HUES64 (cell line): ENCODE measurements around the gene DHRS3.

Source experiments
- H3K27ac ChIP-seq: 2 replicates; pipeline ENCODE4 v1.7.0; 2013; ENCODE audit warnings: low read depth, low read length, inconsistent platforms
- H3K27me3 ChIP-seq: 2 replicates; pipeline ENCODE4 v1.6.1; 2013; ENCODE audit warnings: mild to moderate bottlenecking, low read length; ENCODE audit not compliant: insufficient read depth
- H3K36me3 ChIP-seq: 2 replicates; pipeline ENCODE4 v1.6.1; 2013; ENCODE audit warnings: mild to moderate bottlenecking, low read length; ENCODE audit not compliant: insufficient read depth
- H3K4me1 ChIP-seq: 2 replicates; pipeline ENCODE4 v1.6.1; 2013; ENCODE audit warnings: mild to moderate bottlenecking, low read length, moderate library complexity; ENCODE audit not compliant: insufficient read depth
- H3K4me3 ChIP-seq: 2 replicates; pipeline ENCODE4 v1.5.1; 2013; ENCODE audit warnings: mild to moderate bottlenecking, low read length, moderate library complexity
- H3K9ac ChIP-seq: 2 replicates; pipeline ENCODE4 v1.6.1; 2013; ENCODE audit warnings: mild to moderate bottlenecking, low read depth, low read length
- H3K9me3 ChIP-seq: 2 replicates; pipeline ENCODE4 v1.6.1; 2013; ENCODE audit warnings: low read depth, low read length; ENCODE audit not compliant: insufficient read depth
- WGBS: fragments of 150-250, 120-280 bp; methylation state at CpG from one replicate; pipeline ENCODE4 v1.1.7; 2013; ENCODE audit warnings: missing lambda C conversion rate; 5-methylcytosine and 5-hydroxymethylcytosine counted together

DHRS3 gene

GRCh38 chr1:12604986-12605385 is 13.0 kb downstream of the DHRS3 start:
- no peak overlapping the region for H3K27ac ChIP-seq

DNA sequence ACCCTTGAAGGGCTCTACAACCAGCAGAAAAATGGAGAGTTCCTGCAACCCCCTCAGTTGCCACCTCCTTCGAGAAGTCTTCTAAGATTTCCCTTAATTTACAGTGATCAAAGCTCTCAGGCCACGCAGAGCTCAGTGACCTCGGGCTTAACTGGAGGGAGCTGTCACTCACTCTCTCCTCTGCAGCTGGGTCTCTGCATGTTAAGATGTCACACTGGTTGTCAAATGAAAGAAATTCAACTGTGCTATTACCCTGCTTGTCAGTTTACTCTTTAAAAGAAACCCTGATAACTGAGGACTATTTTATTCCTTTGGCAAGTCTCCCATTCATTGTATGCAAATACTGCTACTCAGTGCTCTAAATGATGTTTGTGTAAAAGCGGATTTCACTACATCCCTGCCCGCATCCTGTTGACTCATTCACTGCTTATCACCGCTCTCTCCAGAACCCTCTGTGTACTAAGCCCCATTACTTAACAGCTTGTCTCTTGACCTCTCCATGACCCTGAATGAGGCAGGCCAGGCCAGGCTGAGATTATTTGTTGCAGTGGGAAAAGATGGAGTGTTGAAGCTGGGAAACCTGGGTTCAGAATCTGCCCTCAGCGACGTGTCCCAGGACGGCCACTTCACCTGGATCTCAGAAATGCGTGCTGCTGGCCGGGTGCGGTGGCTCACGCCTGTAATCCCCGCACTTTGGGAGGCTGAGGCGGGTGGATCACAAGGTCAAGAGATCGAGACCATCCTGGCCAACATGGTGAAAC is 13.7 kb downstream of the DHRS3 start:
- Histone ChIP-seq H3K27ac (no peak overlapping the region), H3K9ac (no peak overlapping the region), H3K9me3 (no peaks in the 10 kb centered on the region), H3K27me3 (no peaks in the 10 kb centered on the region; the same call in 1 of the 2 replicates), H3K36me3 (peaks cover 4% of the 10 kb centered on the region; the same call in 1 of the 2 replicates), H3K4me3 (no peak overlapping the region), H3K4me1 (peaks cover 24% of the 10 kb centered on the region)
- 53% methylated on average over 16 of the region's 16 CpGs for WGBS

More at GRCh38 chr1:12604986-12605385, 13.0 kb downstream of the DHRS3 start:
- H3K4me1 ChIP-seq: peaks cover 24% of the 10 kb centered on the region
- H3K36me3 ChIP-seq: peaks cover 4% of the 10 kb centered on the region; the same call in 1 of the 2 replicates
- no peaks in the 10 kb centered on the region for H3K9me3 ChIP-seq
- 84% methylated on average over 9 of the region's 9 CpGs for WGBS
- H3K4me3 ChIP-seq: no peak overlapping the region
- H3K9ac ChIP-seq: no peak overlapping the region
- no peaks in the 10 kb centered on the region for H3K27me3 ChIP-seq

DNA sequence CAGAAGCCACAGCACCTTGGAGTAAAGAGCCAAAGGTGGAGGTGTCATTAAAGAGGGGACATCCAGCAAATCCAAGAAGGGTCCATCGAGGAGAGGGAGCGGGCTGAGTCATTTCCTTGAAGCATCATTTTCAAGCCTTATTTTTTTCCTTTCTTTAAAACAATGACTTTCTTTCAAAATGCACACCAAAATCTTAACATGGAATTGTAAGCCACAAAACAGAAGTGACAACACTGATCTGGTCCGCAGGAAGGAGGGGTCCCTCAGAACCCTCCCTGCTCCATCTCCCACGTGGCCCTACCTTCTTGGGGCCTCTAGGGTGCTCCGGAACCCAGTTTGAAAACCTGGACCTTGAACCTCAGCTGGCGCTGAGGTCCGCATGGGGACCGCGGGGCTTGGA is 14.8 kb downstream of the DHRS3 start:
- no peaks in the 10 kb centered on the region; the same call in 1 of the 2 replicates for H3K27me3 ChIP-seq
- no peak overlapping the region for H3K27ac ChIP-seq
- peaks cover 4% of the 10 kb centered on the region; the same call in 1 of the 2 replicates for H3K36me3 ChIP-seq
- no peaks in the 10 kb centered on the region for H3K9me3 ChIP-seq
- H3K9ac ChIP-seq: no peak overlapping the region
- 75% methylated on average over 9 of the region's 9 CpGs for WGBS
- no peak overlapping the region for H3K4me3 ChIP-seq
- peaks cover 24% of the 10 kb centered on the region for H3K4me1 ChIP-seq

GRCh38 chr1:12602659-12603024 is 15.4 kb downstream of the DHRS3 start:
- Histone ChIP-seq H3K27me3 (no peaks in the 10 kb centered on the region; the same call in none of the 2 replicates), H3K9ac (no peak overlapping the region), H3K4me1 (peaks cover 24% of the 10 kb centered on the region), H3K36me3 (peaks cover 4% of the 10 kb centered on the region; the same call in 1 of the 2 replicates), H3K9me3 (no peaks in the 10 kb centered on the region), H3K27ac (no peak overlapping the region), H3K4me3 (no peak overlapping the region)
- WGBS: 72% methylated on average over 5 of the region's 6 CpGs

GRCh38 chr1:12601700-12602658 is 16.0 kb downstream of the DHRS3 start:
- H3K27ac ChIP-seq: no peak overlapping the region
- H3K4me1 ChIP-seq: peaks cover 24% of the 10 kb centered on the region
- 0 out of 2 replicates have a peak, but pooled peaks cover 4% of the 10 kb centered on the region for H3K36me3 ChIP-seq
- H3K9me3 ChIP-seq: no peaks in the 10 kb centered on the region
- no peak overlapping the region for H3K4me3 ChIP-seq
- no peak overlapping the region for H3K9ac ChIP-seq
- no peaks in the 10 kb centered on the region; the same call in none of the 2 replicates for H3K27me3 ChIP-seq
- 58% methylated on average over 12 of the region's 13 CpGs for WGBS

DNA sequence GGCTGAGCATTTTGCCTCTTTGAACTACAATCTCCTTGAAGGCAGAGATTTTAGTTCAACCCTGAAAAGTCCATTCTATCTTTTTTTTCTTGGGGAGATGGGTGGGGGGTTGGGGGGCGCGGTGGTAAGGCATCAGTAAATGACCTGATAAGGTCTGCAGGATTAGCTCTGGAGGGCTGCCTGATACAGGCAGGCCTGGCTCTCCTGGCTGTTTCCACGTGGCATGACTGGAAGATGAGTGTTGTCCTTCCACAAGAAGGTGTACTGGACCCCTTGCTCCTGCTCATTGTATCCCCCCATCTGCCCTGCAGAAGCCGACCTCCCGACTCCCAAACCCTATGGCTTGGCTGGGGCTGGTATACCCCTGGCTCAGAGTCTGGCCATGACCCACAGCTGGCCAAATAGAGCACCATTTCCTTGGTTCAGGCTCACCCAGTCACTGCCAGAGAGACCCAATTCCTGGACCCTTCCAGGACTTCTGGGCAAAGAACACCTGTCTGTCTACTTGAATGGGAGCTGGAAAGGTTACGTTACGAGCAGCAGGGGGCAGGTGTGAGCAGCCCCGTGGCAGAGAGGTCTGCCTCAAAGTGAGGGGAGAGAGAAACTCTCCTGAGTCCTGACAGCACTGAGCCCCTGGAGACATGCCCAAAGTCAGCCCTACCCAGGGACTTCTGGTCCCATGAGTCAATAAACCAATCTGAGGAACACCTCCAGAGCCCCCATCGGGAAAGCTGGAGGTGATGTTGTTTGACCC is 17.0 kb downstream of the DHRS3 start:
- no peak overlapping the region for H3K9ac ChIP-seq
- peaks cover 24% of the 10 kb centered on the region for H3K4me1 ChIP-seq
- peaks cover 8% of the 10 kb centered on the region for H3K27me3 ChIP-seq
- H3K36me3 ChIP-seq: 0 out of 2 replicates have a peak, but pooled peaks cover 4% of the 10 kb centered on the region
- no peak overlapping the region for H3K4me3 ChIP-seq
- H3K27ac ChIP-seq: no peak overlapping the region
- no peaks in the 10 kb centered on the region for H3K9me3 ChIP-seq
- 63% methylated on average over 9 of the region's 9 CpGs for WGBS

GRCh38 chr1:12600335-12600734 is 17.7 kb downstream of the DHRS3 start:
- 74% methylated on average over 7 of the region's 7 CpGs for WGBS
- H3K4me1 ChIP-seq: peaks cover 24% of the 10 kb centered on the region
- 0 out of 2 replicates have a peak, but pooled peaks cover 4% of the 10 kb centered on the region for H3K36me3 ChIP-seq

GRCh38 chr1:12599657-12600056 is 18.4 kb downstream of the DHRS3 start:
- H3K36me3 ChIP-seq: no peaks in the 10 kb centered on the region
- no peak overlapping the region for H3K27ac ChIP-seq
- H3K9me3 ChIP-seq: no peaks in the 10 kb centered on the region
- no peak overlapping the region for H3K4me3 ChIP-seq
- WGBS: 68% methylated on average over 5 of the region's 5 CpGs
- H3K9ac ChIP-seq: no peak overlapping the region
- peaks cover 24% of the 10 kb centered on the region for H3K4me1 ChIP-seq
- H3K27me3 ChIP-seq: peaks cover 12% of the 10 kb centered on the region

More at GRCh38 chr1:12600335-12600734, 17.7 kb downstream of the DHRS3 start:
- peaks cover 9% of the 10 kb centered on the region for H3K27me3 ChIP-seq
- H3K9ac ChIP-seq: no peak overlapping the region
- no peaks in the 10 kb centered on the region for H3K9me3 ChIP-seq
- no peak overlapping the region for H3K27ac ChIP-seq
- no peak overlapping the region for H3K4me3 ChIP-seq

DNA sequence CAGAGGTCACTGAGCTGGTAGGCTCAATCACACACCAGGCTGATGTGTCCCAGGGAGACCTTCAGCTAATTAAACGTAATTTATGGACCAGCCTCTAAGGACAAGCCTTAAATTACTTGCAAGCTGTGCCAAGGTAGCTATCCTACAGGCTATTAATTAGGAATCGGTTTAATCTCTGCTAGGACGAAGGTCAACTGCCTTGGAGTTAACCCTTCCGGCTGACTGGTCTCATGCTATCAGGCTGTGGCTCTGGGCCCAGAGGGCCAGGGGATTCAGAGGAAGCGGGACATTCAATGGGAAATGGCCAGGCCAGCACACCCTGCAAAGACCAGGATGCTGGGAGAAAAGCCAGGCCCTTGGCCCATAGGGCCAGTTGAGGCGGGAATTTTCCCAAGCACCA is 19.0 kb downstream of the DHRS3 start:
- Histone ChIP-seq H3K27me3 (peaks cover 17% of the 10 kb centered on the region), H3K4me3 (no peak overlapping the region), H3K27ac (no peak overlapping the region), H3K4me1 (peaks cover 22% of the 10 kb centered on the region), H3K9ac (no peak overlapping the region), H3K9me3 (no peaks in the 10 kb centered on the region), H3K36me3 (no peaks in the 10 kb centered on the region)
- 93% methylated on average over 6 of the region's 6 CpGs for WGBS

DNA sequence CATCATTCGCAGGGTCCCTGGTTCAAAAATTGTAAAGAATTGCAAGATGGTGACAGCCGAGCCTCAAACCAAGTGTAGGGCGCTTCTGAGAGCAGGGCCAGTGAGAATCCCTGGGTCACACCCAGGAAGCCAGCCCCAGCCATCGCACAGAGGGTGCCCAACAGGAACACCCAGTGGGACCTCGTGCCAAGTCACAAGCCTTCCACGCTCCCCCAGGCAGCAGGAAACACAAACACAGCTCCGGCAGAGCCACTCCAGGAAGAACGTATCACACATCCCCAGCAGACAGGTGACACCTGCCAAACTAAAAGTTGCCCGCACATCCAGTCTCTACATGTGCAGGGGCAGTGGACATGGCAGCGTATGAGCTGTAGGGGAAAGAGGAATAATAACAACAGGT is 20.2 kb downstream of the DHRS3 start:
- Histone ChIP-seq H3K36me3 (no peaks in the 10 kb centered on the region), H3K27ac (no peak overlapping the region), H3K27me3 (peaks cover 17% of the 10 kb centered on the region), H3K9me3 (no peaks in the 10 kb centered on the region), H3K4me1 (peaks cover 25% of the 10 kb centered on the region), H3K4me3 (no peak overlapping the region), H3K9ac (no peak overlapping the region)
- WGBS: 84% methylated on average over 10 of the region's 10 CpGs
